ENCODE measurements around the gene DCBLD1. TPM values are rescaled to one million over a fixed set of nuclear protein-coding genes. Genes with fewer than 3 reads are reported as not detected.

DCBLD1 gene
- total and polyA plus RNA-seq, 2 of the 13 experiments (the other 11 are each of a cell fraction or from before 2014, with no cell fraction given), result 23.2 to 41.5 TPM

GRCh38 chr6:117548797-117549301 is 66.4 kb downstream of the DCBLD1 start (continued):
- TF ChIP-seq ZNF770 (CRISPR knock-in tag; IDR thresholded peaks at IDR 0.05) (no peak), ZNF780A (CRISPR knock-in tag; IDR thresholded peaks at IDR 0.05) (no peak), ZNF761 (CRISPR knock-in tag; conservative IDR thresholded peaks at IDR 0.05) (no peak), SIX1 (CRISPR knock-in tag; IDR thresholded peaks at IDR 0.05; ENCODE audit: borderline replicate concordance) (no peak), ZNF12 (CRISPR knock-in tag; IDR thresholded peaks at IDR 0.05) (peak; percentile 59; the same call in 1 of the 2 replicates), CBX2 (IDR thresholded peaks at IDR 0.05; ENCODE audit: low read depth, low read length) (no peak), CBX2 (CRISPR knock-in tag; IDR thresholded peaks at IDR 0.05; ENCODE audit: low read depth) (no peak), GABPA (IDR thresholded peaks at IDR 0.05; ENCODE audit: low read depth, low read length) (no peak), GABPA (CRISPR knock-in tag; IDR thresholded peaks at IDR 0.05; ENCODE audit: low read depth) (peak; percentile 9; the same call in 1 of the 2 replicates), NCOA2 (CRISPR knock-in tag; IDR thresholded peaks at IDR 0.05) (peak; percentile 65), MLLT10 (CRISPR knock-in tag; IDR thresholded peaks at IDR 0.05) (no peak), RFXANK (CRISPR knock-in tag; IDR thresholded peaks at IDR 0.05) (no peak), ATF1 (CRISPR knock-in tag; IDR thresholded peaks at IDR 0.05) (no peak), CEBPZ (IDR thresholded peaks at IDR 0.05; ENCODE audit: low read length) (no peak), PPARG (CRISPR knock-in tag; conservative IDR thresholded peaks at IDR 0.05) (no peak), ZBTB4 (CRISPR knock-in tag; IDR thresholded peaks at IDR 0.05; ENCODE audit: borderline replicate concordance) (no peak), GATA4 (IDR thresholded peaks at IDR 0.05; ENCODE audit: borderline replicate concordance, low read depth) (no peak; the same call in 1 of the 2 replicates), ZNF282 (IDR thresholded peaks at IDR 0.05; ENCODE audit: partially characterized antibody) (no peak), ZNF430 (CRISPR knock-in tag; IDR thresholded peaks at IDR 0.05) (no peak), ZNF605 (CRISPR knock-in tag; IDR thresholded peaks at IDR 0.05) (no peak), RXRA (CRISPR knock-in tag; IDR thresholded peaks at IDR 0.05) (no peak), MYPOP (CRISPR knock-in tag; IDR thresholded peaks at IDR 0.05) (no peak), NKX3-1 (CRISPR knock-in tag; IDR thresholded peaks at IDR 0.05) (no peak), AGO2 (optimal IDR thresholded peaks at IDR 0.05; ENCODE audit: low read depth, low read length) (no peak)
